Activated T-cell treated with anti-CD3 and anti-CD28 coated beads, Interleukin-2, amount 50 U/mL, for 4 hours (primary cell): ENCODE results near the gene FADS6. TPM values are rescaled to one million over a fixed set of nuclear protein-coding genes. Genes with fewer than 3 reads are reported as not detected.

Experiments used
- ATAC-seq, 2 donors: fragments of 200-7000 bp; cut with Tn5 transposase; one replicate each; pipeline ENCODE4 v1.10.0; 2021
- DNase-seq: peaks from one replicate; pipeline ENCODE4 v3.0.0-alpha.2; 2020
- H3K27me3 Mint-ChIP-seq: one replicate; pipeline ENCODE4 v1.8.0; 2021; ENCODE audit warnings: low read depth, mixed read lengths
- H3K36me3 Mint-ChIP-seq: one replicate; pipeline ENCODE4 v1.8.0; 2022; ENCODE audit warnings: mixed read lengths; ENCODE audit not compliant: insufficient read depth
- H3K4me1 Mint-ChIP-seq: one replicate; pipeline ENCODE4 v1.8.0; 2021; ENCODE audit warnings: low read depth, mixed read lengths
- H3K4me3 Mint-ChIP-seq: one replicate; pipeline ENCODE4 v1.8.0; 2021; ENCODE audit warnings: mild to moderate bottlenecking, moderate library complexity, mixed read lengths
- H3K9me3 Mint-ChIP-seq: one replicate; pipeline ENCODE4 v1.8.0; 2021; ENCODE audit warnings: mixed read lengths
- total RNA-seq, 3 donors: library from RNA; stranded (reverse); gene quantifications; one replicate each; pipeline ENCODE4 v1.2.1, GENCODE V29; 2021

Gene FADS6
- total RNA-seq, 3 donors from 2014 or later: not detected

GRCh38 chr17:74831444-74832146, 61.8 kb downstream of the FADS6 start:
- H3K36me3 Mint-ChIP-seq: peaks cover 14% of the 10 kb centered on the region
- ATAC-seq (no peak), DNase-seq (no peak)
- H3K4me3 Mint-ChIP-seq: no peak overlapping the region
- no peaks in the 10 kb centered on the region for H3K4me1 Mint-ChIP-seq
- no peaks in the 10 kb centered on the region for H3K9me3 Mint-ChIP-seq
- H3K27me3 Mint-ChIP-seq: peaks cover 1% of the 10 kb centered on the region

- no peaks in the 10 kb centered on the region for H3K9me3 Mint-ChIP-seq
- H3K4me3 Mint-ChIP-seq: no peak overlapping the region
- no peaks in the 10 kb centered on the region for H3K27me3 Mint-ChIP-seq
- ATAC-seq (no peak), DNase-seq (no peak)
- H3K4me1 Mint-ChIP-seq: no peaks in the 10 kb centered on the region
- peaks cover 7% of the 10 kb centered on the region for H3K36me3 Mint-ChIP-seq
Measured at GRCh38 chr17:74830861-74831260, 62.6 kb downstream of the FADS6 start.

GRCh38 chr17:74827800-74828199, 65.6 kb downstream of the FADS6 start:
- ATAC-seq (no peak), DNase-seq (no peak)
- Mint-ChIP-seq H3K27me3 (no peaks in the 10 kb centered on the region), H3K4me1 (no peaks in the 10 kb centered on the region), H3K4me3 (no peak overlapping the region), H3K9me3 (no peaks in the 10 kb centered on the region), H3K36me3 (peaks cover 7% of the 10 kb centered on the region)

Other genes starting within 250 kb of the FADS6 start
- gene CD300LF, start 180.7 kb downstream of the FADS6 start, total RNA-seq: not detected
- gene RAB37, start 156.4 kb downstream of the FADS6 start, total RNA-seq: under 1 TPM; 0.29 to 0.98 (median 0.33) TPM
- gene NHERF1, start 145.0 kb downstream of the FADS6 start, total RNA-seq: 100 to 1,000 TPM; 124 to 138 (median 137) TPM
- 10 to 100 TPM; 63.1 to 68.7 (median 65.9) TPM for gene NAT9, start 117.3 kb downstream of the FADS6 start, total RNA-seq
- under 1 TPM in 1 of 3 donors, not detected in 2; 0.08 TPM for gene GRIN2C, start 33.7 kb downstream of the FADS6 start, total RNA-seq
- gene FDXR, start 20.6 kb downstream of the FADS6 start, total RNA-seq: 10 to 100 TPM in 1 of 3 donors, 1 to 10 TPM in 2; 6.1 to 12.0 (median 7.0) TPM
- gene USH1G, start 29.6 kb upstream of the FADS6 start, total RNA-seq: not detected
- not detected for gene OTOP2, start 30.6 kb upstream of the FADS6 start, total RNA-seq
- gene OTOP3, start 42.3 kb upstream of the FADS6 start, total RNA-seq: not detected
- 1 to 10 TPM; 1.3 to 2.1 (median 2.0) TPM for gene HID1, start 79.1 kb upstream of the FADS6 start, total RNA-seq
- gene CDR2L, start 94.0 kb upstream of the FADS6 start, total RNA-seq: 1 to 10 TPM in 2 of 3 donors, under 1 TPM in 1; 0.84 to 1.3 (median 1.0) TPM
- gene MRPL58, start 119.0 kb upstream of the FADS6 start, total RNA-seq: 10 to 100 TPM; 70.8 to 82.5 (median 81.1) TPM
- 100 to 1,000 TPM; 128 to 158 (median 147) TPM for gene ATP5PD, start 153.3 kb upstream of the FADS6 start, total RNA-seq
- 10 to 100 TPM; 18.5 to 23.9 (median 22.2) TPM for gene KCTD2, start 153.6 kb upstream of the FADS6 start, total RNA-seq
- gene SLC16A5, start 194.3 kb upstream of the FADS6 start, total RNA-seq: 1 to 10 TPM in 1 of 3 donors, under 1 TPM in 2; 0.53 to 1.2 (median 0.55) TPM
- gene ARMC7, start 216.3 kb upstream of the FADS6 start, total RNA-seq: 10 to 100 TPM; 13.2 to 14.4 (median 13.7) TPM
- 100 to 1,000 TPM in 1 of 3 donors, 10 to 100 TPM in 2; 91.0 to 103 (median 91.4) TPM for gene NT5C, start 238.1 kb upstream of the FADS6 start, total RNA-seq